Esophagus muscularis mucosa (tissue), 4 donors: Measurements from ENCODE around the gene PRIMA1. TPM values are rescaled to one million over a fixed set of nuclear protein-coding genes. Genes with fewer than 3 reads are reported as not detected.

Experiments used
- DNase-seq: peaks from one replicate; pipeline ENCODE4 v3.0.0-alpha.2; 2017; ENCODE audit errors: extremely low spot score
- H3K27ac ChIP-seq, 4 donors: fragments of 200-600 bp; sonication (generic); replicated peaks in 1 of 4; 1 replicate in 3 of 4; 2 replicates in 1 of 4; pipeline ENCODE4 v1.5.1; 2016 to 2019; ENCODE audit warnings: mild to moderate bottlenecking in 1 of 4
- H3K27me3 ChIP-seq, 4 donors: fragments of 200-600 bp; sonication (generic); one replicate each; pipeline versions ENCODE4 v1.5.1 to v1.6.0; 2016 to 2019
- H3K36me3 ChIP-seq, 4 donors: fragments of 200-600 bp; sonication (generic); one replicate each; pipeline ENCODE4 v1.5.1; 2016 to 2019
- H3K4me1 ChIP-seq, 4 donors: fragments of 200-600 bp; sonication (generic); one replicate each; pipeline ENCODE4 v1.5.1; 2016 to 2019
- H3K4me3 ChIP-seq, 4 donors: fragments of 200-600 bp; sonication (generic); 1 replicate in 2 of 4; 2 replicates in 2 of 4; pipeline ENCODE4 v1.5.1; 2016 to 2019; ENCODE audit warnings: mild to moderate bottlenecking in 4 of 4, moderate library complexity in 1 of 4
- H3K9me3 ChIP-seq, 4 donors: fragments of 200-600 bp; sonication (generic); 1 replicate in 3 of 4; 2 replicates in 1 of 4; pipeline ENCODE4 v1.5.1; 2016 to 2019
- CTCF ChIP-seq, 3 experiments: fragments of 200-600 bp in 2 of 3; fragments of 450-650 bp in 1 of 3; sonication (generic) in 2 of 3; IDR thresholded peaks; one replicate each; pipeline ENCODE4 v1.5.1; 2017 to 2019; ENCODE audit warnings: antibody characterized with exemption in 3 of 3, mild to moderate bottlenecking in 2 of 3, moderate library complexity in 1 of 3
- EP300 ChIP-seq: sonication (generic); formaldehyde crosslinking; IDR thresholded peaks from one replicate; pipeline ENCODE4 v1.6.1; 2017; ENCODE audit warnings: antibody characterized with exemption
- POLR2A ChIP-seq: fragments of 450-650 bp; IDR thresholded peaks from one replicate; pipeline ENCODE4 v1.6.1; 2017; ENCODE audit warnings: antibody characterized with exemption, moderate library complexity, mild to moderate bottlenecking, low read depth
- POLR2AphosphoS5 ChIP-seq, 2 donors: sonication (generic); formaldehyde crosslinking; IDR thresholded peaks; one replicate each; pipeline ENCODE4 v1.6.1; 2017; ENCODE audit warnings: antibody characterized with exemption in 2 of 2
- WGBS: methylation state at CpG from one replicate; pipeline ENCODE4 v1.1.5; 2018; 5-methylcytosine and 5-hydroxymethylcytosine counted together
- intact Hi-C: fragments of 100-400 bp; cut with DNase I; formaldehyde crosslinking; loops from one replicate; pipeline ENCODE4 v1.15.1; 2023
- total RNA-seq, 4 donors: library from RNA; depleted of rRNA; stranded (reverse); fragments of >200 nt; gene quantifications; one replicate each; pipeline versions ENCODE4 v1.1.0 to v1.2.1, GENCODE V29; 2016

PRIMA1 gene
- total RNA-seq, 4 donors from 2014 or later: 18.7 to 30.9 (median 21.8) TPM

- Histone ChIP-seq H3K27me3 (no peaks in the 10 kb centered on the region), H3K27ac (no peak overlapping the region), H3K9me3 (no peaks in the 10 kb centered on the region), H3K4me1 (no peaks in the 10 kb centered on the region), H3K4me3 (no peak overlapping the region), H3K36me3 (no peaks in the 10 kb centered on the region)
- 66% methylated on average over 5 of the region's 5 CpGs for WGBS
- TF ChIP-seq EP300 (no peak), POLR2A (no peak), POLR2AphosphoS5 (IDR thresholded peaks at IDR 0.05) (no peak), CTCF (IDR thresholded peaks at IDR 0.05) (no peak)
- no peak for DNase-seq
- intact Hi-C loops: no loop called here
Measured at GRCh38 chr14:93686268-93686667, 102.0 kb downstream of the PRIMA1 start.

DNA sequence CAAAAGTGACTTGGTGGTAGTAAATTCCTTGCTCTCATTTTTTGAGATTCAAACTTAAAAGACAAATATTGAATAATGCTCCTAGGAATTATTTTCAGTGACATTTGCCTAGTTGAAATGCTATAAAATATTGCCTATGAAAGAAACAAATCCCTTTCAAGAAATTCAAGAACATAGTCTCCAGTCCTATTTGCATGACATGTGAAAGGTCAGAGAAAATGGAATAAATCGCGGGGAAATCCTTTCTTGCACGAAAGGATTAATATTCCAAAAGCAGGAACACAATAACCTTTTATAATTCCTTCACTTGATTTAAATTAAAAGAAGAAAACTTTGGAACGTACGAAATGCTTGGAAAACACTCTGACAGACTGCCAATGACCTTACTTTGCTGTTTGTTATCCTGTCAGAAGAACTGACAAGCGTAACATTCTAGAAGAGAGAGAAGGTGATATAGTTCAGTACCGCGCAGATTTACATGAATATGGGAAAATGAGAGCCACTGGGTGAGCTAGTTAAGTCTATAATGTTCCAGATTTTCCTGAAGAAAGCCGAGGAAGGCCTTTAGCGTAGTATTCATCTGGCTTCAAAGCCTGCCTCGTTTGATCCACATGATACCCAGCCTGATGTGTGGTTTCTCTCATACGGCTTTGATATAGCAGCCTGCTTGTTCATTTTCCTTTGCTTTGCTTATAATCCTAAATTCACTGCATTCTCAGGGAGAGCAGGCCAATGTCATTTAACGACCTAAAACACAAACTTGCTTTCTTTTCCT, 103.0 kb downstream of the PRIMA1 start:
- Histone ChIP-seq H3K27ac (no peak overlapping the region), H3K4me3 (no peak overlapping the region), H3K36me3 (no peaks in the 10 kb centered on the region), H3K27me3 (no peaks in the 10 kb centered on the region), H3K4me1 (no peaks in the 10 kb centered on the region), H3K9me3 (no peaks in the 10 kb centered on the region)
- intact Hi-C loops: no loop called here
- no peak for DNase-seq
- TF ChIP-seq CTCF (IDR thresholded peaks at IDR 0.05): no peak
- no peak for TF ChIP-seq POLR2AphosphoS5 (IDR thresholded peaks at IDR 0.05)
- TF ChIP-seq POLR2A: no peak
- TF ChIP-seq EP300: no peak
- WGBS: 81% methylated on average over 13 of the region's 13 CpGs

GRCh38 chr14:93683226-93683625, 105.1 kb downstream of the PRIMA1 start:
- WGBS: 66% methylated on average over 5 of the region's 5 CpGs
- no peak for DNase-seq
- Histone ChIP-seq H3K36me3 (no peaks in the 10 kb centered on the region), H3K4me3 (no peak overlapping the region), H3K27me3 (no peaks in the 10 kb centered on the region), H3K4me1 (no peaks in the 10 kb centered on the region), H3K27ac (no peak overlapping the region), H3K9me3 (no peaks in the 10 kb centered on the region)
- no peak for TF ChIP-seq POLR2AphosphoS5 (IDR thresholded peaks at IDR 0.05)
- TF ChIP-seq CTCF (IDR thresholded peaks at IDR 0.05): no peak
- no peak for TF ChIP-seq POLR2A
- intact Hi-C loops: no loop called here

DNA sequence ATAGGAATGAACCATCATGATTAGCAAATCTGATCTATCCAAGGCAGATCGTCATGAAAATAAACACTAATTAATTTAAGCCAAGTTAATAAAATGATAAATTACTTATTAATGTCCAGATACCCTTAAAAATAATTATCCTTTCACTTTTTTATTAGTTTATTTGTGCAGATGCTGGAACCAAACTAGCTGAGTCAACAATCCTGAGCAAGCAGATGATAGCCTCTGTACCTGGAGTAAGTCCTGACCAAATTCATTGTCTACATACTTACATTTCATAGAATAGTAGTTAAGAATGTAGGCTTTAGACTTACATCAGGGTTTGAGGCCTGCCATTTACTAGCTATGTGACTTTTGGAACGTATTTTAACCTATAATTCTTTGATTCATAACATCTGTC, 105.8 kb downstream of the PRIMA1 start:
- Histone ChIP-seq H3K4me1 (no peaks in the 10 kb centered on the region), H3K27ac (no peak overlapping the region), H3K9me3 (no peaks in the 10 kb centered on the region), H3K36me3 (no peaks in the 10 kb centered on the region), H3K4me3 (no peak overlapping the region), H3K27me3 (no peaks in the 10 kb centered on the region)
- TF ChIP-seq POLR2A: no peak
- no peak for TF ChIP-seq CTCF (IDR thresholded peaks at IDR 0.05)
- no peak for TF ChIP-seq POLR2AphosphoS5 (IDR thresholded peaks at IDR 0.05)
- no peak for TF ChIP-seq EP300
- intact Hi-C loops: no loop called here
- no peak for DNase-seq
- 94% methylated on average over 2 of the region's 2 CpGs for WGBS

DNA sequence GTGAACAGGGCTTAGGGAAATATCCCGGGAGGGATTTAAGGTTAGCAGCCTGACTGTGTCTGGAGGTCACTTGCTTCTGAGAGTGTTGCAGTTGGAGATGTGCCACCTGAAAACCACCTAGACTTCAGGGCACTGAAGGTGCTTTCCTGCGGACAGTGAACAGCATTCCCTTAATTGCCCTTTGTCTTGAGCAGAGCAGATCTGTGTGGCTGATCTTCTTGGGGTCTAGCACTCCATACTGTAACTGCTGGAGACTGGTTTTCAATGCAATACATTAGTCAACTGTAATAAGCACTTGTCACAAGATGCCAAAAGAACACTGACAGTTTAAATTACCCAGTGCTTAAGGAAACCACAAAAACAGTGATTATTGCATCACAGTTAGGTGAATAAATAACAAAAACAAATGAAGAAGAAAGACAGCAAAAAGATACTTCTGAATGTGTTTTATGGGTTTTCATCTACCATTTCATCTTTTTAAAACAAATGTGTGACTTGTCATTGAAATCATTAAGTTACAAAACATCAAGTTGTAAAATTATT, 111.8 kb downstream of the PRIMA1 start:
- TF ChIP-seq POLR2A (no peak), EP300 (no peak), CTCF (IDR thresholded peaks at IDR 0.05) (no peak)
- no peak overlapping the region for H3K27ac ChIP-seq
- H3K4me1 ChIP-seq: no peaks in the 10 kb centered on the region
- WGBS: 90% methylated on average over 2 of the region's 2 CpGs
- DNase-seq: no peak
- no peaks in the 10 kb centered on the region for H3K27me3 ChIP-seq
- intact Hi-C loops: no loop called here
- H3K4me3 ChIP-seq: no peak overlapping the region
- no peaks in the 10 kb centered on the region for H3K36me3 ChIP-seq
- H3K9me3 ChIP-seq: no peaks in the 10 kb centered on the region
